ENCODE results near the gene CPM. TPM values are rescaled to one million over a fixed set of nuclear protein-coding genes. Genes with fewer than 3 reads are reported as not detected.
"Not testable (repeated sequence)": the region's sequence is repeated elsewhere in the genome, so short reads cannot be mapped to it uniquely, and the experiment has no call there.

CPM gene
- total RNA-seq, 1 donor from 2014 or later = 45.2 TPM

- no peak for DNase-seq (ENCODE audit: low spot score)
- ATAC-seq = no peak
These were observed 99.5 kb downstream of the CPM start for GRCh38 chr12:68833508-68833907.

GRCh38 chr12:68832504-68832867 lies 100.5 kb downstream of the CPM start:
- no peak for DNase-seq (ENCODE audit: low spot score)
- ATAC-seq = no peak

- no peak for ATAC-seq
- DNase-seq (ENCODE audit: low spot score) = no peak
These were observed 101.0 kb downstream of the CPM start for GRCh38 chr12:68831751-68832503.

GRCh38 chr12:68831272-68831671 lies 101.7 kb downstream of the CPM start:
- no peak for ATAC-seq

GRCh38 chr12:68828672-68829068 lies 104.3 kb downstream of the CPM start:
- DNase-seq (ENCODE audit: low spot score) = no peak
- ATAC-seq = no peak

More at GRCh38 chr12:68831272-68831671, 101.7 kb downstream of the CPM start:
- no peak for DNase-seq (ENCODE audit: low spot score)

- DNase-seq (ENCODE audit: low spot score) (no peak), ATAC-seq (no peak)
These were observed 104.9 kb downstream of the CPM start for GRCh38 chr12:68827895-68828671.

- no peak for ATAC-seq
- no peak for DNase-seq (ENCODE audit: low spot score)
These were observed 107.3 kb downstream of the CPM start for GRCh38 chr12:68825569-68826217.

- no peak for DNase-seq (ENCODE audit: low spot score)
- no peak for ATAC-seq
These were observed 108.2 kb downstream of the CPM start for GRCh38 chr12:68824597-68825250.

GRCh38 chr12:68824131-68824530 lies 108.8 kb downstream of the CPM start:
- DNase-seq (ENCODE audit: low spot score) = no peak

GRCh38 chr12:68823696-68824095 lies 109.3 kb downstream of the CPM start:
- ATAC-seq (no peak), DNase-seq (ENCODE audit: low spot score) (no peak)

More at GRCh38 chr12:68824131-68824530, 108.8 kb downstream of the CPM start:
- no peak for ATAC-seq

GRCh38 chr12:68821357-68822188 lies 111.4 kb downstream of the CPM start:
- no peak for DNase-seq (ENCODE audit: low spot score)
- peak; percentile 26 for ATAC-seq

- not testable (repeated sequence) for DNase-seq (ENCODE audit: low spot score); ATAC-seq
These were observed 113.5 kb downstream of the CPM start for GRCh38 chr12:68819481-68819880.

GRCh38 chr12:68815928-68816800 lies 116.8 kb downstream of the CPM start:
- ATAC-seq = no peak
- no peak for DNase-seq (ENCODE audit: low spot score)

- ATAC-seq (peak; percentile 25), DNase-seq (ENCODE audit: low spot score) (no peak)
These were observed 117.6 kb downstream of the CPM start for GRCh38 chr12:68815232-68815927.

- DNase-seq (ENCODE audit: low spot score) (no peak), ATAC-seq (no peak)
These were observed 118.3 kb downstream of the CPM start for GRCh38 chr12:68814490-68815231.

- no peak for DNase-seq (ENCODE audit: low spot score)
- no peak for ATAC-seq
These were observed 119.8 kb downstream of the CPM start for GRCh38 chr12:68813242-68813593.

GRCh38 chr12:68812553-68813241 lies 120.3 kb downstream of the CPM start:
- ATAC-seq (no peak), DNase-seq (ENCODE audit: low spot score) (no peak)

All from left lobe of liver (tissue), 2 donors.